ENCODE results near the gene CALM1. TPM values are rescaled to one million over a fixed set of nuclear protein-coding genes. Genes with fewer than 3 reads are reported as not detected.

The CALM1 gene
- total and polyA plus RNA-seq, 2 donors (not counting 3 experiments of a cell fraction or from before 2014, with no cell fraction given), result 476 to 731 TPM

DNA sequence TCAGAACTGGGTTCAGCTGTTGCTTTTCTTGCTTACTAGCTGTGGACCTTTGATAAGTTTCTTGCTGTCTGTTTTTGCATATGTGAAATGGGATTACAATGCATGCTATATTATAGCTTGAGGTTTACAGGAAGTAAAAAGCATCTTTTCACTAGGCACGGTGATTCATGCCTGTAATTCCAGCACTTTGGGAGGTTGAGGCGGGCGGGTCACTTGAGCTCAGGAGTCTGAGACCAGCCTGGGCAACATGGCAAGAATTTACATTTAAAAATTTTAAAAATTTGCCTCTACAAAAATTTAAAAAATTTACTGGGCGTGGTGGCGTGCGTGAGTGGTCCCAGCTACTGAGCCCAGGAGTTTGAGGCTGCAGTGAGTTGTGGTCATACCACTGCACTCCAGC lies 42.0 kb downstream of the CALM1 start:
- CTCF ChIA-PET, result interaction anchor here (1.7 kb wide), 1 partner anchor 39 kb away, joined by 5 read pairs; no protein-coding TSS in a partner anchor
- no peaks in the 10 kb centered on the region for H3K36me3 ChIP-seq (ENCODE audit: control insufficient read depth in 2 of 2, extremely low read depth in 1 of 2, insufficient read depth in 2 of 2, low read length in 2 of 2)
- H4K20me1 ChIP-seq (replicated peaks; ENCODE audit: control insufficient read depth, extremely low read depth, insufficient read depth, low read length), result no peaks in the 10 kb centered on the region
- H2AFZ ChIP-seq (ENCODE audit: low read depth, low read length), result no peak overlapping the region
- DNase-seq (ENCODE audit: low read depth, low spot score) (no peak), FAIRE-seq (no peak)
- no peaks in the 10 kb centered on the region for H3K9me3 ChIP-seq (replicated peaks; ENCODE audit: control insufficient read depth, insufficient read depth, low read length)
- BruUV-seq (replicated peaks), result no TSS peak
- POLR2A ChIA-PET, result no interaction called here
- H3K79me2 ChIP-seq (ENCODE audit: control insufficient read depth, insufficient read depth, low read length), result no peaks in the 10 kb centered on the region
- TF ChIP-seq JUN (IDR thresholded peaks at IDR 0.05; ENCODE audit: borderline replicate concordance, insufficient read depth, insufficient read length, low read depth), result no peak
- no peak for TF ChIP-seq FOS (IDR thresholded peaks at IDR 0.05; ENCODE audit: borderline replicate concordance, insufficient read depth, low read length)
- no peak for TF ChIP-seq GATA2 (IDR thresholded peaks at IDR 0.05; ENCODE audit: insufficient read depth, insufficient read length, low read depth, low read length)
- no peak for TF ChIP-seq EZH2 (IDR thresholded peaks at IDR 0.05; ENCODE audit: borderline replicate concordance, low read depth, low read length, severe bottlenecking)
- TF ChIP-seq POLR2AphosphoS5 (IDR thresholded peaks at IDR 0.05; ENCODE audit: insufficient read depth, low read depth, low read length), result no peak
- TF ChIP-seq CTCF (IDR thresholded peaks at IDR 0.05; ENCODE audit: extremely low read depth in 1 of 2, insufficient read depth in 1 of 2, low read depth in 1 of 2, low read length in 2 of 2), result no peak
- no peak for TF ChIP-seq MAX (IDR thresholded peaks at IDR 0.05; ENCODE audit: insufficient read depth, insufficient read length)
- TF ChIP-seq MYC (IDR thresholded peaks at IDR 0.05; ENCODE audit: low read depth, low read length), result no peak
- H3K4me1 ChIP-seq (ENCODE audit: control insufficient read depth, extremely low read depth, insufficient read depth, low read length), result no peaks in the 10 kb centered on the region
- H3K4me3 ChIP-seq (replicated peaks in 1 of 3; ENCODE audit: insufficient read depth in 1 of 3, low read depth in 1 of 3, low read length in 3 of 3), result no peak overlapping the region
- H3K27me3 ChIP-seq (ENCODE audit: control insufficient read depth in 2 of 2, insufficient read depth in 2 of 2, low read length in 2 of 2), result peaks cover 0 to 1% of the 10 kb centered on the region in 2 experiments
- no peak overlapping the region for H3K27ac ChIP-seq (ENCODE audit: insufficient read depth, low read depth, low read length)
- no peaks in the 10 kb centered on the region for H3K9me1 ChIP-seq (replicated peaks; ENCODE audit: control insufficient read depth, extremely low read depth, insufficient read depth, low read length)
- dilution Hi-C loops (cut with MboI; ENCODE audit: extremely low pct_ligation_motif_present, low sequenced_read_pairs) (no loop called here), intact Hi-C loops (cut with micrococcal nuclease) (no loop called here)
- H3K4me2 ChIP-seq (ENCODE audit: insufficient read depth, low read length), result no peak overlapping the region
- no peak overlapping the region for H3K9ac ChIP-seq (replicated peaks; ENCODE audit: extremely low read depth, insufficient read depth, low read length)
